Middle frontal gyrus (tissue), 1 donor: ENCODE measurements around the gene ERGIC1.
A peak's percentile ranks its signal among the peaks of the same experiment; 100 is the strongest.

Experiments used
- DNase-seq: peaks from one replicate; pipeline ENCODE4 v3.0.0-alpha.2; 2015; ENCODE audit warnings: low spot score; ENCODE audit errors: extremely low spot score

Gene ERGIC1

GRCh38 chr5:172973931-172974330, 139.9 kb downstream of the ERGIC1 start:
- no peak for DNase-seq

DNA sequence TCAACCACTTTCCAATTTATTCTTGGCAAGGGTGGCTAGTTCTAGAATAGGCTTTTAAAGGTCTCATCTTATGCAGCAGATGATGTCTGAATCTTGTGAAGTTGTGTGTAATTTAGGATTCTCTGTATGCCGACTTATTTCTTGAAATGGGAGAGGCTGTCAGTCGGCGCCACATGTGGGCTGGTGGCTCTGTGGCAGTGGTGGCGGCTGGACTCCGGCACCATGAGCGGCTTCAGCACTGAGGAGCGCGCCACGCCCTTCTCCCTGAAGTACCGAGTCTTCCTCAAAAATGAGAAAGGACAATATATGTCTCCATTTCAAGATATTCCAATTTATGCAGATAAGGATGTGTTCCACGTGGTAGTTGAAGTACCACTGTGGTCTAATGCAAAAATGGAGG, 141.2 kb downstream of the ERGIC1 start:
- DNase-seq, result no peak

- DNase-seq, result no peak
Observed at GRCh38 chr5:172979778-172980177, 145.7 kb downstream of the ERGIC1 start.

GRCh38 chr5:172981931-172982330, 147.9 kb downstream of the ERGIC1 start:
- no peak for DNase-seq

DNA sequence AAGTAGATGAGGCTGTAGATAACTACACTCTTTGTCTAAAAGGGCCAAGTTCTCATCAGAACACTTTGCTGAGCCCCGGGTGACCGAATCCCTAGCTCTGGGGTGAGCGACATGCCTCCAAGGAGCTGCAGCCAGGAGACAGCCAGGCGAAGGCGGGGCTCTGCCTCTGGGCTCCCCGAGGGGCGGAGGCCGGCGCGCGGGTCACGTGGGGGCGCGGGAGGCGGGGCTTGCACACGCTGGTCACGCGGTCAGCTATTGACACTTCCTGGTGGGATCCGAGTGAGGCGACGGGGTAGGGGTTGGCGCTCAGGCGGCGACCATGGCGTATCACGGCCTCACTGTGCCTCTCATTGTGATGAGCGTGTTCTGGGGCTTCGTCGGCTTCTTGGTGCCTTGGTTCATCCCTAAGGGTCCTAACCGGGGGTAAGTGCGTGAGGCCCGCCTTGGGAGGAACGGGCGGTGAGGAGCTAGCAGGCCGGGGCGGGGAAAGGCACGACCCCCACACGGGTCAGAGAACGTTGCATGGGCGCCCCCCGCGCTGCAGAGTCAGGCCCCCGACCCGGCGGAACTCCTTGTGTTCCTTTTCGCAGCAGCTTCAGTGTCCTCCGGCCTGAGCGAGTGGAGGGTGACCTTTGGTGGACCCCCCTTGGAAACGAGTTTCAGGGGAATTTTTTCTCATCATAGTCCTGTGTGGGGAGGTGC, 149.6 kb downstream of the ERGIC1 start, which contains the start of gene ATP6V0E1:
Gene ATP6V0E1, plus strand, starts transcription at position 230 of the 702 bp plus-strand sequence. Its CDS starts 90 bp downstream, at position 320.
- peak; percentile 88 for DNase-seq

DNA sequence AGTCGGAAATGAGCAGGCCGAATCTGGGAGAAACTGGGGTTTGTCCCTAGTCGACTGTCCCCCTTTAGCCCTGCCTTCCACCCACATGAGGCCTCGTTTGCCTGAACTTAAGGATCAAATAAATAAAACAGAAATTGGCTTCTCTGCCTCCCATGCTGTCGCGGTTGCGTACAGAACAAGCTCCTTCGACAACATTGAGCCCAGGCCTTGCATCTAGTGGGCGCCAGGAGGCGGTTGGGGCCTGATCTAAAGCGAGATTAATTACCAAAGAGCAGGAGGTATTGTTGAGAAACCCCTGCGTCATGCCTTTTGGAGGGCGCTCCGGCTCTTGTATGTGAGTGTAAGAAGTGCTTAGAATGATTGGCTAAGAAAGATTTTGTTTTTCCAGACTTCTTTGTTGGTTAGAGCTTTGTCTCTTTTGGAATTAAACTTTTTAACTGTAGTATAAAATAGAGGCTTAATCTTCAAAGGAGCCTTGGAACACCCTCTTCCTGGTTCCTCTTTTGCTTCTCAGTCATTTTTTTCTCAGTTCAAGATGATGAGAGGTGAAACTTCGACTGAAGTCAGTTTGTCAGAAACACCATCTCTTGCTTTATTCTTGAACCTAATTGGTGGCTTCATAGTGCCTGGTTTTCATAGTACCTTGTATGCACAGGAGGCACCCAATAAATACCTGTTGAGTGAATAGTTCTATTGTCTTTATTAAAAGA, 150.3 kb downstream of the ERGIC1 start:
- DNase-seq, result peak; percentile 40

GRCh38 chr5:172985596-172985995, 151.5 kb downstream of the ERGIC1 start:
- no peak for DNase-seq

GRCh38 chr5:172988276-172988675, 154.2 kb downstream of the ERGIC1 start:
- no peak for DNase-seq

- DNase-seq, result no peak
Observed at GRCh38 chr5:172990776-172991175, 156.7 kb downstream of the ERGIC1 start.

GRCh38 chr5:172994405-172994804, 160.4 kb downstream of the ERGIC1 start:
- no peak for DNase-seq

- no peak for DNase-seq
Observed at GRCh38 chr5:172999372-172999973, 165.4 kb downstream of the ERGIC1 start.

DNA sequence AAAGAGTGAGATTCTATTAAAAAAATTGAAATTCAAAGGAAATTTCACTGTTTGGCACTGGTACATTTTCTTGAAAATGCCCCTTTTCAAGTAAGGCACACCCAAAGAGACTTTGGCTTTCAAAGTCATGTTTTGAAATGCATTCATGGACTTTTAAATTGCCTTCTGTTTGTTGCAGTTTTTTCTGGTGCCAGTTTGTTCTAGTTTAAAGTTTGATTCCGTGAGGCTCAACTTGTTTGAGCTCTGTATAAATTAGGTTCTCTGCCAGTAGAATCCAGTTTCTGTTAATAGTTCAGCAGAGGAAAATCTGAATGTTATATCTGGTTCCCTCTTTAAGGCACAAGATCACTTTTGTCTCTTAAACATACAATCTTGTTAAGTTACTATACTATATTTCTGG, 165.9 kb downstream of the ERGIC1 start:
- DNase-seq, result no peak

GRCh38 chr5:173001229-173001841, 167.3 kb downstream of the ERGIC1 start:
- DNase-seq, result no peak
